Cortex of kidney (tissue), 1 donor: ENCODE data around the gene SLX9.
"Not testable (repeated sequence)": the region's sequence is repeated elsewhere in the genome, so short reads cannot be mapped to it uniquely, and the experiment has no call there.

Source experiments
- DNase-seq: peaks from one replicate; lab custom pipeline; 2025; lab: John Stamatoyannopoulos, UW

SLX9 gene

GRCh38 chr21:44916965-44917364, 22.9 kb upstream of the SLX9 start:
- DNase-seq = no peak

DNA sequence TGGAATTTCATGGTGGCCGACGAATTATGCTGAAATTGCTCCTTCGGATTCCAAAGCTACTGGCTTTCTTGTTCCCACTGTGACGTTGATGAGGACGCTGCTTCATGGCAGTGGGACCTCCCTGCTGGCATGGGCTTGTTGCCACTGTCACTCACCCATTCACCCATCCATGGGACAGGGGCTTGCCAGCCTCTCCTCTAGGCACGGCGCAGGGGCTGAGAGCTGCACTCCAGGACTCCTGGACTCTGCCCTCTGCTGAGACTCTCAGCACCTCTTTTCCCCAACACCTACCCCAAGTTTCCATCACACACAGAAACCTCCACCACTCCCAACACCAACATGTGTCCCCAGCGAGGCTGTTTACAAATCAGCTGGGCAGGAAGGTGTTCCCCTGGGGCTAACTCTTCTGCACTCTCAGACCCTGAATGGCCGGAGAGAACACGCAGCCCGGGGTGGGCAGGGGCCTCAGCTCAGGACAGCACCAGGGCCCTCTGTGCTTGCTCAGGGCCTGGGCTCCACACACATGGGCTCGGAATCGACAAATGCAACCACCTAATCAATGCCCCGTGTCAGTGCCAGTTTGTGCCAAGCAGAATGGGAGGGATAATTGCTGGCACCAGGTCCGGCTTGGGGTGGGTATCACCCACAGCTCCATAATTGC, 22.3 kb upstream of the SLX9 start:
- no peak for DNase-seq

- DNase-seq = no peak
Observed at GRCh38 chr21:44918107-44918470, 21.7 kb upstream of the SLX9 start.

DNA sequence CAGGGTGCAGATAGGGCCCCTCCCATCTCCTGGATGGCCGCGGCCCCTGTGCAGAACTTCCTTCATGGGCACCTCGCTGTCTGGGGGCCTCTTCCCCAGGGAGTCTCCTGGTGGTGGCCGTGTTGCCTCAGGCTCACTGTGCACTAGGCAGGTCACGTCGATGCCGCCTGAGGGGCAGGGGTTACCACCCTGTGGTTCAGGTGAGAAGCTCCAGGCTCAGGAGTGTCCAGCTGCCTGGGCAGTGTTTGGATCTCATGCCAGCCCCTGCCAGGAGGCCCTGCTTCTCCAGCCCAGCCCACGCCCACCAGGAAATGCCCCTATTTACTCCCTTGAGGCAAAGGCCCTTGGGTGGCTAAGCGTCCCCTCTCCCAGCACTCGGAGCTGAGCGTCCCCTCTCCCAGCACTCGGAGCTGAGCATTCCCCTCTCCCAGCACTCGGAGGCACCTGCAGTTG, 21.2 kb upstream of the SLX9 start:
- DNase-seq = no peak

DNA sequence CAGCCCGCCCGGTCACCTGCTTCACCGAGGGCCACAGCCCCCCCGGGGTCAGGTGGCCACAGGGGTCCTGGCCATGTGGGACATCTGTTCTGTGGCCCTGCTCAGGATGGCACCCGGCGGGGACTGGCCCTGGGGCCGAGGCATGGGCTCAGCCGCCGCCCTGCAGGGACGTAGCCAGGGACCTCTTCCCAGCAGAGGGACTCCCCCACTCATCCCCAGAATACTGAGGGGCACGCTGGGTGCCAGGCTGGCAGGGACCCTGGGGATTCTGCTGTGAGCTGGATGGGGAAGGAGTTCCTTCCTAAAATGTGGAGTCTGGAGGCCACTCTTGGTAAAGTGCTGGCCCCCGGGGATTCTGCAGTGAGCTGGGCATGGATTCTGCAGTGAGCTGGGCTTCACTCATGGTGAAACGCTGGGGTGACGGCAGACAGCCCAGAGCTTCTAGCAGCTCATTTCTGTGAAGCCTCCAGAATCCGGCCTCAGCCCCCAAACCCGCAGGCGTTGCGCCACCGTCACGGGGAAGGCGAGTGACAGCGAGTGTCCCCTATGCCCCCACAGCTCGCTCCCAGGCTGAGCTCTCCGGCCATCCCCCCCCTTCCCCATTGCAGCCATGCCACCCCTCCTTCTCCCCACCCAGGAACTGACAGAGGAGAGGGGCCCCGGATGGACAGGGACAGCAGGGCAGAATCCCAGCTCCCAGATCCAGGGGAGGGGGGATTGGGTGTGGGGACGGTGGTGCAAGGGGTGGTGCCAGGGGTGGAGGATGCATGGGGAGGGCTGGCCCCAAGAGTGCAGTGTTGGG, 20.5 kb upstream of the SLX9 start:
- DNase-seq = no peak

- no peak for DNase-seq
Observed at GRCh38 chr21:44919913-44920693, 19.7 kb upstream of the SLX9 start.

- DNase-seq = no peak
Observed at GRCh38 chr21:44920694-44921604, 18.9 kb upstream of the SLX9 start, which contains the start of gene ITGB2. Gene ITGB2, minus strand, starts transcription at chr21:44920899. Its CDS starts 10,117 bp downstream, at chr21:44910782.

DNA sequence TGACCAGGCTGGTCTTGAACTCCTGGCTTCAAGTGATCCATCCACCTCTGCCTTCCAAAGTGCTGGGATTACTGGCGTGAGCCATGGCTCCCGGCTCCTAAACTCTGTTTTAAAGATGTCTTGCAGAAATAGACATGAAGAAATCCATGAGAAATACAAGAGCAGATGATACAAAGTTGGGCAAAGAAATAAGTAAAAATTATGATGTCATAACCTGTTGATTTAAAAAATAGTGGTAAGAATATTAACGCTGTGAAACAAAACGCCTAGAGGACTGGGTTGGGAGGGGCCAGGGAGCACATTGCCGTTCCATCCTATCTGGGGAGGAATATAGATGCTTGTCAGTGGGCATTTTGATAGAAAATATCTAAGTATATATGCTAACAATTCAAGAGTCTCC, 17.9 kb upstream of the SLX9 start:
- no peak for DNase-seq

DNA sequence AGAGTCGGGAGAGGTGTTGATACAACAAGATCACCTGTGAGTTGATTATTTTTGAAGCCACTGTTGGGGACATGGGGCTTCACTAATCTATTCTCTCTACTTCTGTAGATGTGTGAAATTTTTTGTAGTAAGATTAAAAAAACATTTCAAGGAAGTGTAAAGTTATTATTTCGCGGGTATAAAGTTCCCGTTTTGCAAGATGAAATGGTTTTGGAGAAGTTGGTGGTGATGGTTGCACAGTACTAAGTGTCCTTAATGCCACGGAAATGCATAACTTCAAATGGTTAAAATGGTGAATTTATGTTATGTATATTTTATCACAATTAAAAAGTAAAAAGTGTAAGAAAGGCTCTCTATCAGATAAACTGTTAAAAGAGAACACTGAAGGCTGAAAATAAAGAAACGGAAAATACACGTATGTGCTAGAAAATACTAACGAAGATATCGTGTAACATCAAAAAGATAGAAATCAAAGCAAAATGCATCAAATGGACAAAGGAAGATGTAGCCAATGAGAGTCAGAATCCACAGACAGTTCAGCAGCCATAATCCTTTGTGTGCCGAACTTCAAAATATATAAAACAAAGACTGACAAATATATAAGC, 16.2 kb upstream of the SLX9 start:
- no peak for DNase-seq

GRCh38 chr21:44924606-44925377, 15.0 kb upstream of the SLX9 start:
- DNase-seq = no peak

DNA sequence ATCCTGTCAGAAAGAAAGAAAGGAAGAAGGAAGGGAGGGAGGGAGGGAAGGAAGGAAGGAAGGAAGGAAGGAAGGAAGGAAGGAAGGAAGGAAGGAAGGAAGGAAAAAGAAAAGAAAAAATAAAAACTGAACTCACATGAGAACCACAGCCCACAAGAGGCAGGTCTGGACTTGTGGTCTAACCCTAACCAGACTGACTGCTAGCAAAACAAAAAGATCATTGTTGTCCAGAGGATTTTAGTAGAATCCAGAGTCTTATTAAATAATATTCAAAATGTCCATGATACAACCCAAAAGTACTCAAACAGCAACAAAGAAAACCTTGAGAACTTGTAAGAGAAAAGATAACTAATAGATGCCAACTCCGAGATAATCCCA, 14.5 kb upstream of the SLX9 start:
- no peak for DNase-seq

DNA sequence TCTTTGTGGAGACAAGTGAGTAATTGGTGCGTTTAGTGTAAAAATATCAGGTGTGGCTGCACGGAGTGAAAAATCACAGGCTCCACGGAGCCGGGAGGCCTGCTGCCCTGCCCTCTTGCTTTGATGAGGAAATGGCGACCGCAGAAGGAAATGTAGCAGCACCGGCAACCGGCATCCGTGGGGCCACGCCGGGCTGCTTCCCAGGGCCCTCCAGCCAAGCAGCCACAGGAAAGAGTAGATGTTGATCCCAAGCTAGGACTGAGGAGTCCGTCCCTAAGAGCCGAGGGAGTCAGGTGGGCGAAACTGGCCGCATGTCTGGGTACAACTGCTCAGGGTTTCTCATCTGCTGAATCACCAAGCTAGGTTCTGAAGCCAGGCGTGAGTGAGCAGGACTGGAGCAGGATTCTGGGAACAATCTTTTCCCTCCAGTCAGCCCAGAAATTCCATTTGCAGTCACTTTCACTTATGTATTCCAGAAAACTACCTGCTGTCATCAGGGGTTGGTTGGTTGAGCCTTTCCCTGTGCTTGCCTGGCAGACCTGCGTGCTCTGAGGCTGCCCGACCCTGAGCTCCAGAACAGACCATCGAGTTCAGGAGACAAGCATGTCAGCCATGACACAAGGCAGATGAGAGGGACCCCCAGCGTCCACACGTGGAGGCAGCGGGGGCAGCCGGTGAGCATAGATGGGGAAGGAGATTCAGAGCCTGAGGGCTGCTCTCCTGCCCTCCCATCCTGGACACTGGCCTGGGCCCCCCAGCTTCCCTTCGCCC, 13.3 kb upstream of the SLX9 start:
- no peak for DNase-seq

DNA sequence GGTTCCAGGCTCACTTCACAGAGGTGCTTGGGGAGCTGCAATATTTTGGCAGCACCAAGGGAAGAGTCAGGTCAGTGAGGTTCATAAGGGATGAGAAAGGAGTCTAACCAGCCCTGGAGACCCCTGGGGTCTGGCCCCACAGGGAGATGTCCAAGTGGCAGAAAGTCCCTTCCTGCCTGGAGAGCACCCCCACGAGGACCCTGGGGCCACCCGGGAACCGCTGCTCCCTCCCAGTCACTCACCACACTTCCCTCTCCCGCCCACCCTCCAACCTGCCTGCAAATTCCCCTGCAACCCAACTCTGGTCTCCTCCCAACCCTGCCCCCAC, 12.6 kb upstream of the SLX9 start:
- no peak for DNase-seq

- no peak for DNase-seq
Observed at GRCh38 chr21:44927587-44928461, 12.0 kb upstream of the SLX9 start.

- not testable (repeated sequence) for DNase-seq
Observed at GRCh38 chr21:44928500-44929241, 11.2 kb upstream of the SLX9 start.

DNA sequence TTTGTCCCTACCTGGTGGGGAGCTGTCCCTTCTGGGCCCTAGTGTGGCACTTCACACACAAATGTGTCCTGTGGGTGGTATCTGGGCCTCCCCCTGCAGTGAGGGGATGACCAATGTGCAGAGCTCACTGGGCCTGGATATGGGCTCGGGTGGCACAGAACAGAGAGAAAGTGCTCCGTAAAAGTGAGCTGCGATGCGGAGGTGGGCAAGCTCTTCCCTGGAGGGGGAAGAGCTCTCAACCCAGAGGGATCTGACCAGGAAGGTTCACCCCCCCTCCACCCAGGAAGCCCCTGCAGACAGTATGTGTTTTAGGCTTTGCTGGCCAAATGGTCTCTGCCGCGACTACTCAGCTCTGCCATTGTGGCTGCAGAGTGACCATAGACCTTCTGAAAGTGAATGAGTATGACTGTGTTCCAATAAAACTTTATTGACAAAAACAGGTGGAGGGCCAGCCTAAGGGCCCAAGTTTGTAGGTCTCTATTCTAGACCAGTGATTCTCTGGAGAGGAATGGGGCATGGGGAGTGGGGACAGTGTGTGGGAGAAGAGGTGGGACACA, 10.5 kb upstream of the SLX9 start:
- DNase-seq = no peak

DNA sequence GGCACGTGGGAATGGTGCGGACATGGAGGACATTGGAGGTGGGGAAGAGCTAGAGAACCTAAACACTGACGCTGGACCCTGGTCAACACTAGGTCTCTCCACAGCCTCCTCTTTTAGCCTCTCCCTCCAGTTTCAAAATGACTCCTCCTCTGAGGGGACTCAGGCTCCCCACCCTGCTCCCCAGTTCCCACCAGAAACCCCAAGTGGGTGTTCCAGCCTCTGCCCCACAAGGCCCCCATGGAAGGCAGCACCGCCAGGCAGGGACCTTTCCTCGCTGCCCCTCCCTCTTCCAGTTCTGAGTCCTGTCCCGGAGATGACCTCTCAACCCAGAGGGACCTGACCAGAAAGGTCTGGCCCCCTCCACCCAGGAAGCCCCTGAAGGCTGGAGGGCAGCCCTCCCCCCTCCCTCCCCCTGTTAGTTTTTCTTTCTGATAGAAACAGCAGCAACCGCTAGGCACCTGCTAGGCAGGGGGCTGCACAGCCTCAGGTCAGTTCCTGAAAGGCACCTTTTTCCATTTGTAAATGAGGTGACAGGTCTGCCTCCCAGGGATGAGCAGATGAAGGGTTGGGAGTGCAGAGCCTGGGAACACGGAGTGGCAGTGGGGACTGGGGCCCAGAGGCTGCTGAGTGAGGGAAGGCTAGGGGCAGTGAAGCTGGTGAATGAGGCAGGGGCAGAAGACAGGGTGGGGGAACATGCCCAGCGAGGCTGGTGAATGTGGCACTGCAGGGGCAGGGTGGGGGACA, 9.9 kb upstream of the SLX9 start:
- no peak for DNase-seq
